ENCODE results near the gene MEIOSIN.
"Not testable (repeated sequence)": the region's sequence is repeated elsewhere in the genome, so short reads cannot be mapped to it uniquely, and the experiment has no call there.

Gene MEIOSIN

GRCh38 chr19:45798995-45799517 is 65.8 kb downstream of the MEIOSIN start:
- DNase-seq (ENCODE audit: low read depth in 2 of 2) = peak in 1 of 2 donors; percentile 43

GRCh38 chr19:45799541-45799940 is 66.3 kb downstream of the MEIOSIN start:
- DNase-seq (ENCODE audit: low read depth in 2 of 2) = not testable (repeated sequence)

- DNase-seq (ENCODE audit: low read depth in 2 of 2) = no peak
Measured at GRCh38 chr19:45800070-45800553, 66.9 kb downstream of the MEIOSIN start.

GRCh38 chr19:45801603-45802175 is 68.5 kb downstream of the MEIOSIN start:
- no peak for DNase-seq (ENCODE audit: low read depth in 2 of 2)

GRCh38 chr19:45804140-45804958 is 71.1 kb downstream of the MEIOSIN start:
- no peak for DNase-seq (ENCODE audit: low read depth in 2 of 2)

GRCh38 chr19:45804959-45805230 is 71.7 kb downstream of the MEIOSIN start:
- DNase-seq (ENCODE audit: low read depth in 2 of 2) = no peak

GRCh38 chr19:45805719-45806118 is 72.5 kb downstream of the MEIOSIN start:
- no peak for DNase-seq (ENCODE audit: low read depth in 2 of 2)

GRCh38 chr19:45809643-45810159 is 76.5 kb downstream of the MEIOSIN start:
- no peak for DNase-seq (ENCODE audit: low read depth in 2 of 2)

- DNase-seq (ENCODE audit: low read depth in 2 of 2) = no peak
Measured at GRCh38 chr19:45812297-45812696, 79.1 kb downstream of the MEIOSIN start.
